Myocyte (in vitro differentiated cells): ENCODE results near the gene ACYP2. TPM values are rescaled to one million over a fixed set of nuclear protein-coding genes. Genes with fewer than 3 reads are reported as not detected.
"Not testable (repeated sequence)": the region's sequence is repeated elsewhere in the genome, so short reads cannot be mapped to it uniquely, and the experiment has no call there.

Source experiments
- DNase-seq: peaks from one replicate; pipeline ENCODE4 v3.0.0-alpha.2; 2012; ENCODE audit warnings: low read depth
- polyA plus RNA-seq: library from polyadenylated mRNA; unstranded; fragments of >200 nt; gene quantifications from one replicate; pipeline ENCODE4 v1.2.1, GENCODE V29; 2012; ENCODE audit warnings: missing spikeins
- total RNA-seq: library from RNA; depleted of rRNA; stranded (reverse); fragments of >200 nt; gene quantifications from 2 replicates; pipeline ENCODE4 v1.2.3, GENCODE V29; 2014

The ACYP2 gene
- 46.7 and 58.4 TPM in 2 replicates for total RNA-seq
- 42.0 TPM for polyA plus RNA-seq

GRCh38 chr2:54115284-54116137, at the start of gene ACYP2:
Gene ACYP2, plus strand, starts transcription at chr2:54115615.
- DNase-seq: peak; percentile 98

GRCh38 chr2:54065891-54066290, 49.5 kb upstream of the ACYP2 start:
- DNase-seq: no peak

GRCh38 chr2:54067851-54068375, 47.5 kb upstream of the ACYP2 start:
- no peak for DNase-seq

- DNase-seq: not testable (repeated sequence)
Measured at GRCh38 chr2:54072483-54072882, 42.9 kb upstream of the ACYP2 start.

GRCh38 chr2:54073796-54074195, 41.6 kb upstream of the ACYP2 start:
- no peak for DNase-seq

GRCh38 chr2:54074606-54075341, 40.6 kb upstream of the ACYP2 start:
- no peak for DNase-seq

GRCh38 chr2:54076586-54076985, 38.8 kb upstream of the ACYP2 start:
- no peak for DNase-seq

GRCh38 chr2:54077088-54077900, 38.1 kb upstream of the ACYP2 start:
- no peak for DNase-seq

GRCh38 chr2:54079331-54079730, 36.1 kb upstream of the ACYP2 start:
- no peak for DNase-seq

- no peak for DNase-seq
Measured at GRCh38 chr2:54081574-54081973, 33.8 kb upstream of the ACYP2 start.

- no peak for DNase-seq
Measured at GRCh38 chr2:54083021-54083420, 32.4 kb upstream of the ACYP2 start.

GRCh38 chr2:54083445-54083844, 32.0 kb upstream of the ACYP2 start:
- DNase-seq: peak; percentile 53

- no peak for DNase-seq
Measured at GRCh38 chr2:54084600-54084999, 30.8 kb upstream of the ACYP2 start.

- no peak for DNase-seq
Measured at GRCh38 chr2:54085069-54085468, 30.3 kb upstream of the ACYP2 start.

GRCh38 chr2:54086157-54086556, 29.3 kb upstream of the ACYP2 start:
- DNase-seq: no peak

GRCh38 chr2:54088191-54088634, 27.2 kb upstream of the ACYP2 start:
- DNase-seq: no peak

GRCh38 chr2:54088719-54089118, 26.7 kb upstream of the ACYP2 start:
- no peak for DNase-seq

- no peak for DNase-seq
Measured at GRCh38 chr2:54090521-54091117, 24.8 kb upstream of the ACYP2 start.

GRCh38 chr2:54092940-54093339, 22.5 kb upstream of the ACYP2 start:
- no peak for DNase-seq

- DNase-seq: not testable (repeated sequence)
Measured at GRCh38 chr2:54095406-54095805, 20.0 kb upstream of the ACYP2 start.

- not testable (repeated sequence) for DNase-seq
Measured at GRCh38 chr2:54096141-54096540, 19.3 kb upstream of the ACYP2 start.
